ENCODE measurements around the gene MCTP2.

- TF ChIP-seq, protein P1, sequence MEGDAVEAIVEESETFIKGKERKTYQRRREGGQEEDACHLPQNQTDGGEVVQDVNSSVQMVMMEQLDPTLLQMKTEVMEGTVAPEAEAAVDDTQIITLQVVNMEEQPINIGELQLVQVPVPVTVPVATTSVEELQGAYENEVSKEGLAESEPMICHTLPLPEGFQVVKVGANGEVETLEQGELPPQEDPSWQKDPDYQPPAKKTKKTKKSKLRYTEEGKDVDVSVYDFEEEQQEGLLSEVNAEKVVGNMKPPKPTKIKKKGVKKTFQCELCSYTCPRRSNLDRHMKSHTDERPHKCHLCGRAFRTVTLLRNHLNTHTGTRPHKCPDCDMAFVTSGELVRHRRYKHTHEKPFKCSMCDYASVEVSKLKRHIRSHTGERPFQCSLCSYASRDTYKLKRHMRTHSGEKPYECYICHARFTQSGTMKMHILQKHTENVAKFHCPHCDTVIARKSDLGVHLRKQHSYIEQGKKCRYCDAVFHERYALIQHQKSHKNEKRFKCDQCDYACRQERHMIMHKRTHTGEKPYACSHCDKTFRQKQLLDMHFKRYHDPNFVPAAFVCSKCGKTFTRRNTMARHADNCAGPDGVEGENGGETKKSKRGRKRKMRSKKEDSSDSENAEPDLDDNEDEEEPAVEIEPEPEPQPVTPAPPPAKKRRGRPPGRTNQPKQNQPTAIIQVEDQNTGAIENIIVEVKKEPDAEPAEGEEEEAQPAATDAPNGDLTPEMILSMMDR (IDR thresholded peaks at IDR 0.05 in 8 of 11, conservative IDR thresholded peaks at IDR 0.05 in 3 of 11): no peak
- TF ChIP-seq POLR2A (IDR thresholded peaks at IDR 0.05): no peak
- no peak for TF ChIP-seq POLR2AphosphoS5 (IDR thresholded peaks at IDR 0.05)
Observed at GRCh38 chr15:94367726-94368535, 136.6 kb downstream of the MCTP2 start.

All from spleen (tissue), 7 donors.